Kidney glomerular epithelial cell (primary cell): ENCODE results near the gene DNM3.

Source experiments
- DNase-seq: peaks from one replicate; lab custom pipeline; 2025; lab: John Stamatoyannopoulos, UW

DNM3 gene

DNA sequence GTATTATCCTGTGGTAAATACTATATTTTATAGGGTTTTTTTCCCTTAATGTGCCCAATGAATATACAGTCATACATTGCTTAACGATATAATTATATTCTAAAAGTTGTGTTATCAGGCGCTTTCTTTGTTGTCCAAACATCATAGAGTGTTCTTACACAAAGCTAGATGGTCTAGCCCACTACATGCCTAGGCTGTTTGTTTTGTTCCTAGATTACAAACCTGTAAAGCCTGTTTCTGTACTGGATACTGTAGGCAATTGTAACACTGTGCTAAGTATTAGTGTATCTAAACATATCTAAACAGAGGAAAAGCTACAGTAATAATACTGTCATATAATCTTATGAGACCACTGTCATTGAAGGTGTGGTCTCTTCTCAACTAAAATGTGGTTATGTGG lies 336.6 kb downstream of the DNM3 start:
- DNase-seq, result no peak

DNA sequence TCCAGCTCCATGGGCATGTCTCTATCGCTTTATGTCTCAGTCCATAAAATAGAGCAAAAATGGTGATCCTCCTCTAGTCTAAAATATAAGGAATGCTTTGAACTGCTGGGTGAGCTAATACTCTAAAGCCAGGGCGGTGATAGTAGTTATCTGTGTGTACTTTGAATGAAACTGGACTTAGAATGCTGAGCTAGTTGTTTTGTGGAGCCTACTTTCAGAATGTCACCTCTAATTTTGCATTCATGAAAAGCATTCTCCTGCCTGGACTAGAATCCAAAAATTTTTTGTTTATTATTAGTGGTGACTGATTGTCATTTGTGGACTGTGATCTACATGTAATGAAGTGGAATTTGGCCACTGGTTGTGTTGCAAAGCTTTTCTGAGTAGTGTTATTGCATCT lies 337.6 kb downstream of the DNM3 start:
- DNase-seq, result no peak

DNA sequence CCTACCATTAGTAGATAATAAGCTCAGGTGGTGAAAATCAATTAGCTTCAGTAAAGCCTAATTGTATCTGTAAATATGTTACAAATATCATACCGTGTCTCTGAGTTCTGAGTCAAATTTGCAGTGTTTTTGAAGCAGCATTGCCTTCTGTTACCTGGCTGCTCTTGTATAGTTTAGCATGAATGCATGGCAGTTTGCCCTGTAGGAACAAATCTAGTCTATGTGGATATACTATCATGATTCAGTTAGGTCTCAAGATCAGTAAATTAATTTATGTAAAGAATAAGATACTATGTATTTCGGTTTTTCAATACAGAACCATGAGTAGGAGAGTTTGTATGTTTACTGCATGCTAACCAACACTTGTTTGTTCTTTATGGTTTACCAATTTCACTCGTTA lies 338.6 kb downstream of the DNM3 start:
- DNase-seq, result no peak

DNA sequence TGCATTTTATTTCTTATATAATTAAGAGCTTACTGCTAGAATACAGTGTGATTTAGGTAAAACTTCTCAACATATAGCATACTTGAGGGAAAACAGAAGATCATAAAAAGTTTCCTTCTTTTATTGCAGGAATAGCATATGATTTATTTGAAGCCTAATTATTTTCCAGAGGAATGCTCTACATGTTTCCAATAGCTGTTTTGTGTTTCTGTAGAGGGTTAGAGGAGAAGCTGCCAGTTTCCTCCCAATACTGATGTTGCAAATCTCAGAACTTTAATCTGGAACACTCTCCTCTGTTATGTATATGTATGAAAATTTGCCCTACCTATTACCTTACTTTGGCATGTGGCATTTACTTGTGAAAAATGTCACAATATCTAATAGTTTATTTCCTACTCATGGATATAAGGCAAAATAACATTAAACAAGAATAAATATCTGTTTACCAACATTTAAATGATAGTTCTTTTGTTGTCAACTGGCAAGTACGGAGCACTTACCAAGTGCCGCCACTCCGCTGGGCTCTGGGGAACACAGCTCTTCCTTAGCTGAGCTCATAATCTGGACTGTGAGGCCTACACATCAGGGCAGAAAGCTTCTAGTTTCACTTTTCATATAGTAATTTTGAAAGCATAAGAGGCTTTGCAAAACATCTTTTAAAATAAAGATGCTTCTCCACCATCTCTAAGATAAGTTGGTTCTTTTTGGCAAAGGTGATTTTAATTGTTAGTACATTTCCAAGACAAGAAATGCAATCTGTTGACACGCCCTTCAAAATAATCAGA lies 339.4 kb downstream of the DNM3 start:
- no peak for DNase-seq

GRCh38 chr1:172184506-172185191 lies 343.4 kb downstream of the DNM3 start:
- DNase-seq, result no peak

DNA sequence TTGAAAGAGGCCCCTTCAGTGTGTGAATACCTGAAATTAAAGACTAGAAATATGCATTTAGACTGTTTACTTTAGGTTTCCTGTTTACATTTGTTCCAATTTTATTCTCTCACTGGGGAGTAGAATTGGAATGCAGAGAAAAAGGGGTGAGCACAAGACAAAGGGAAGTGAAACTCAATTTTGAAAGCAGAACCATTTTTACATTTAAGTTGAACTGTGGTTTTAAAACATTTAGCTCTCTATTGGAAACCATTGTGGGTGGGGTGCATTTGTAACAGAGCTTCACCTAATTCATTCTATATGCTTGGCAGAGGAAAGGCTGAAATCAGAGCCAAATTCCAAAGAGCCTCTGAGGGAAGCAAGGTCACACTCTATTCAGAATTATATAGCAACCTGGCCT lies 343.9 kb downstream of the DNM3 start:
- DNase-seq, result no peak

DNA sequence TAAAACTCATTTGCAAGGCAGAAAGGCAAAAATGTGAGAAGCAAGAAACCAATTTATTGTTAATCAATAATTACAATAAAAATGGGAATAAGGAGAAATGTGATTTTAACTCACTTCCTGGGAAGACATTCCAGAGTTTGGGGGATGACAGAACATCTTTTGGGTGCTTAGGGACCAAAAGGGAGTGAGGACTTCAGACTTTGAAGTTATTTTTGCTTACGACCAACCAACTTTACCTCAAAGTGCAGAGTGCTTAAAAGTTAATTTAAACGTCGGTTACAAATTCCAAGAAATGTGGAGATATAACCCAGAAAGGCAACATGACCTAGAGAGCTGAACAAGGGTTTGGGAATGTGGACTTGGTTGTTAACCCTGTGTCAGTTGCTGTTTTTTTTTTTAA lies 344.7 kb downstream of the DNM3 start:
- DNase-seq, result no peak

- DNase-seq, result no peak
Measured at GRCh38 chr1:172201572-172201971, 360.3 kb downstream of the DNM3 start.

DNA sequence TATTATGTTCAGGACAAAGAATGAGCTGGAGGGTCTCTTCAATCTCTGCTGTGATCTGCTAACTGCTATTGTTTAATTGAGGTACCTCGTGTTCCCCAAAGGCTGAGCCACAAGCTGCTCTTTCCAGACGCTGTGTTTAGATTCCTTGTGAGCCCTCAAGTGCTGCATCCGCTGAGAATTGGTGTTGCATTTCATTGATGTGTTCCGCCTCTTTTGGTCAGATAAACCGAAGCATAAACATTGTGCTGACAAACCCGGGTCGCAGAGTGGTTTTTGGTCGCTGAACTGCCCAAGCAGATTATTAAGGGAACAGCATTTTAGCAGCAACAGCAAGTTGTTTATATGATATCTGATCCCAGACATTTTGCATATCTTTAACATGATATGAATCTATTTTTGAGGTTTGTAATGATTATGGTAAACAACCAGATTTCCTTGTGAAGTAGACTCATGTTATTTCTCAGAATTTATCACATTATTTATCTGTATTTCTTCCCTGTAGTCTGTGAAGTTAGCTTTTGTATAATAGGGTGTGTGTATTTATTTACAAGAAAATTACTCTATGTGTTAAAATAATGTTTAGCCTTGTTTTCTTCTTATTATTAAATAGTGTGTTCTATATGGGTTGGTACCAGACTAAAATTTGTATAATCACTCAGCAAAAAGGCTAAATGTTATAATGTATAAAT lies 362.0 kb downstream of the DNM3 start:
- peak; percentile 5 for DNase-seq

- no peak for DNase-seq
Measured at GRCh38 chr1:172203902-172204301, 362.6 kb downstream of the DNM3 start.

- DNase-seq, result no peak
Measured at GRCh38 chr1:172206256-172206655, 365.0 kb downstream of the DNM3 start.

- DNase-seq, result no peak
Measured at GRCh38 chr1:172208635-172209034, 367.3 kb downstream of the DNM3 start.

DNA sequence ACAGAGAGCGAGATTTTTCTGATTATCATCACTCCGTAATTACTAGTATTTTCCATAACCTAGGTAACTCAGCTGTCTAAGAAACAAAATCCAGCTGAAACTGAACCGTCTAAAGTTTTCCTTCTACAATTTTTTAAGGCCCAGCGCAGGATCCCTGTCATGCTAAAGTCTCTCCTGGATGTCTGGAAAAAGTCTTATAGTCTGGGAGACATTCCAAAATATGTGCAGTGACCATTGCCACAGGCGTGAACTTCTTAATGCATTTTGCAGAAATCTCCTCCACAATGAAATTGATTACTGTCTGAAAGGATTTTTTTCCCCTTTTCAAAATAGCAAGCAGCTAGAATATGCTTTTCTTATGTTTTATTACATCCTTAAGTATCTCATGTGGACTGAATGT lies 369.9 kb downstream of the DNM3 start:
- DNase-seq, result no peak

GRCh38 chr1:172212124-172212523 lies 370.8 kb downstream of the DNM3 start:
- DNase-seq, result no peak

DNA sequence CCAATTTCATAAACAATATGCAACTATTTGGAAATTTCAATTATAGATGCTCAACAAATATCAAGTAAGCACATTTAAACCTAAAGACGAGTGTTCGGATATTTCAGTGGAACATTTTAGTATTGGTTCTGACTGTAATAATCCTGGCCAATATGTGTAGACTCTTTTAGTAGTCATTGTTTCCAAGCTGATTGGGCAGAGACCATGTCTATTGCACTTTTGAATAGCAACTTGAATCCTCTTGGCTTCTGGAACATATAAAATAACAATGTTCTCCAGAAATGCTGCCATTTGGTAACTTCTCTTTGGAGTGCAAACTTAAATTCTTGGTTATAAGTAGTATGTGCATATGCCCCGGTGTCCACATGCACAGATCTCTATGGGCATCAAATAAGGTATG lies 373.7 kb downstream of the DNM3 start:
- DNase-seq, result no peak

GRCh38 chr1:172219966-172220365 lies 378.7 kb downstream of the DNM3 start:
- DNase-seq, result no peak

DNA sequence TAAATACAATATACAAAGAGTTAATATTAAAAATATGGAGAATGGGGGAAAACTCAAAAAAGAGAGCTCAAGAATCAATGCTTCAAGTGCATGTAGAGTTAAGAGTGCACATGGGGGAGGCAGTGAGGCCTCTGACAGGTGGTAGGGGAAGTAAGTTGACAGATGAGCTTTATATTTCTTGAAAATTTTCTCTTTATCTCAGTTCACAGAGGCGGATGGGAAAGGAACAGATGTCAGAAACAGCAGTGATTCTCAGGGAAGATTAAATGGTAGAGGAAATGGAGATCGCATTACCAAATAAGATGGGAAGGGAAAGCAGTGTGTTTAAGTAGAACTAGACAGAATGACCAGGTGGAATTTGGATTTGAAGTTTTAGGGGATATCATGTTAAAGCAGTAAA lies 379.1 kb downstream of the DNM3 start:
- no peak for DNase-seq

DNA sequence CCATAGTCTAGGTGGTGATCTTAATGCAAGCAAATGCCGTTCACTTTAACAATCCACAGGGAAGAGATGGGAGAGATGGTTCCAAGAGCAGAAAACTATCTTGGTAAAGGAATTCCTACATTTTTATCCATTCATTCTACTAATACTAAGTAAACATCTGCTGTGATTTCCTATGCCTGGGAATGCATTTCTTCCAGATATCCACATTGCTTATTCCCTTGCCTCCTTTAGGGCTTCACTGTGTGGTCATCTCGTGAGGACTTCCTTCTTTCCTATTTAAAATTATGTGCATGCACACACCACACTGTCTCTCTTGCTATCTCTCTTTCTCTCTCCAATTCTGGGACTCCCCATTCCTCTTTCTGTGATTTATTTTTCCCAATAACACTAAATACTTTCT lies 380.1 kb downstream of the DNM3 start:
- no peak for DNase-seq

GRCh38 chr1:172224871-172225270 lies 383.6 kb downstream of the DNM3 start:
- DNase-seq, result no peak

DNA sequence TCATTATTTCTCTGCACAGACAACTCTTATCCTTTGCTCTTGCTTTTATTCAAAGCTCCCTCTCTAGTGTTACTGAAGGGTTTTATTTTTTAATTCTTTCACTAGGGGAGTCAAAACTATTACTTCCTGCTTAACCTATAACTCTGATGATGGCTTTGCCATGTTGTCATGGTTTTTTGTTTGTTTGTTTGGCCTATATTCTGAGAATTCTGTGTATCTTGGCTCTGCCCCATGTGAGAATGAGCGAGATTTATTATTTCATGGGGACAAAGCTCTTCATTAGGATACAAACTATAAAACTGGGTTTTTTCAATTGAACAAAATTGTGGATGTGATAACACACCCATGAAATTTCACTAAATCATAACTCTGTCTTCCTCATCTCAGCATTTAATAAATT lies 388.6 kb downstream of the DNM3 start:
- DNase-seq, result no peak

DNA sequence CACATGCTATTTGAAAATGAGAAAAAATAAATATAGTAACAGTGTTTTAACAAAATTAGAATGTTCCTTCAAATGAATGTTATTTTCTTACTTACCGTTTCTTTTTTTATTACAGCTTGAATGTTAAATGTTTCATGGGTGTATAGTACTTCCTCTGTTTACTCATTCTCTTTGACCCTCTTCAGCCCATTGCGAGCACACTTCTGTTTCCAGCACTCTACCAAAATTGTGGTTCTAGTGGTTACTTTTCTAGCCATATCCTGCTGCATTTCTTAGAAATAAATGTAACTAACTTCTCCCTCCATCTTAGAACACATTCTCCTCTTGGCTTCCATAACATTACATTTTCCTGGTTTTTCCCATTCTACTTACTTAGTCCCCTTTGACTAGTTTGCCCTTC lies 389.2 kb downstream of the DNM3 start:
- no peak for DNase-seq

- no peak for DNase-seq
Measured at GRCh38 chr1:172236958-172237357, 395.7 kb downstream of the DNM3 start.

DNA sequence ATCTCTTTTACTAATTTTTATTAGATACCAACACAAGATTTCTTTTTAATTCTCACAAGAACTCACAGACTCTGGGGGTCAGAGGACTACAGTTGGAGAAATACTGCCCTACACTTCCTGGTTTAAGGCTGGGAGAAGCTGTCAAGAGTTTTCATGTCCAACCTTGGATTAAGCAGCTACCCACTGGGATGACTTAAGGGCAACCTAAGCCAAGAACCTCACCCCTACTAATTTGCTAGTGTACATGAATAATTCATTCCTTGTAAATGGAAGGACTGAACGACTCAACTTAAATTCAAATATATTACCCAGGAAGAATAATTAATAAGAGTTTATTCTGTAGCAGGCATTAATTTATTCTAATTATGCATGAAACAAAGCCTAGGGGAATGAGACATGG lies 396.9 kb downstream of the DNM3 start:
- no peak for DNase-seq
